CD4-positive, alpha-beta memory T cell (primary cell): Measurements from ENCODE around the gene PAGR1. TPM values are rescaled to one million over a fixed set of nuclear protein-coding genes. Genes with fewer than 3 reads are reported as not detected.
"Not testable (repeated sequence)": the region's sequence is repeated elsewhere in the genome, so short reads cannot be mapped to it uniquely, and the experiment has no call there.

Source experiments
- CTCF ChIA-PET: fragments of 350-600 bp; sonication (Branson Sonifier 250); formaldehyde crosslinking; loops from one replicate; lab custom pipeline; 2021; ENCODE audit warnings: inconsistent platforms; ENCODE audit not compliant: partially characterized antibody; lab: Charles Lee
- POLR2A ChIA-PET: fragments of 350-600 bp; sonication (Branson Sonifier 250); formaldehyde crosslinking; loops from one replicate; lab custom pipeline; 2021; ENCODE audit not compliant: partially characterized antibody; lab: Charles Lee
- DNase-seq, 5 donors: peaks; one replicate each; pipeline versions ENCODE4 v3.0.0 to v3.0.0-alpha.2; 2020 to 2022; ENCODE audit warnings: mixed read lengths in 1 of 5
- H3K27ac ChIP-seq: one replicate; pipeline ENCODE4 v1.7.0; 2013; ENCODE audit warnings: low read depth, low read length
- H3K27me3 ChIP-seq: 2 replicates; pipeline ENCODE4 v1.7.0; 2013; ENCODE audit warnings: mild to moderate bottlenecking, low read length, moderate library complexity; ENCODE audit not compliant: insufficient read depth
- H3K36me3 ChIP-seq: 2 replicates; pipeline ENCODE4 v1.7.0; 2013; ENCODE audit warnings: mild to moderate bottlenecking, low read length, moderate library complexity; ENCODE audit not compliant: insufficient read depth
- H3K4me1 ChIP-seq: 2 replicates; pipeline ENCODE4 v1.7.0; 2013; ENCODE audit warnings: mild to moderate bottlenecking, low read length, moderate library complexity; ENCODE audit not compliant: insufficient read depth
- H3K4me3 ChIP-seq, 2 donors: one replicate each; pipeline ENCODE4 v1.7.0; 2013; ENCODE audit warnings: low read length in 2 of 2, mild to moderate bottlenecking in 1 of 2
- H3K9me3 ChIP-seq, 2 donors: one replicate each; pipeline ENCODE4 v1.7.0; 2013; ENCODE audit warnings: low read length in 2 of 2, control low read depth in 1 of 2; ENCODE audit not compliant: control insufficient read depth in 1 of 2
- H3K27ac Mint-ChIP-seq, 7 donors: one replicate each; pipeline ENCODE4 v1.8.0; 2020 to 2021; ENCODE audit warnings: mixed read lengths in 7 of 7, mild to moderate bottlenecking in 6 of 7, inconsistent platforms in 3 of 7, moderate library complexity in 3 of 7
- H3K27me3 Mint-ChIP-seq, 2 donors: one replicate each; pipeline ENCODE4 v1.8.0; 2020 to 2021; ENCODE audit warnings: mixed read lengths in 2 of 2
- H3K36me3 Mint-ChIP-seq, 2 donors: one replicate each; pipeline ENCODE4 v1.8.0; 2020 to 2021; ENCODE audit warnings: mixed read lengths in 2 of 2, inconsistent platforms in 1 of 2, mild to moderate bottlenecking in 1 of 2
- H3K4me1 Mint-ChIP-seq, 4 donors: one replicate each; pipeline ENCODE4 v1.8.0; 2020 to 2021; ENCODE audit warnings: mixed read lengths in 4 of 4, mild to moderate bottlenecking in 1 of 4
- H3K4me3 Mint-ChIP-seq, 8 donors: one replicate each; pipeline ENCODE4 v1.8.0; 2020 to 2021; ENCODE audit warnings: mixed read lengths in 8 of 8, mild to moderate bottlenecking in 7 of 8, moderate library complexity in 6 of 8, inconsistent platforms in 3 of 8
- H3K9me3 Mint-ChIP-seq, 8 donors: one replicate each; pipeline ENCODE4 v1.8.0; 2020 to 2021; ENCODE audit warnings: mixed read lengths in 8 of 8, mild to moderate bottlenecking in 5 of 8, inconsistent platforms in 3 of 8, moderate library complexity in 1 of 8
- intact Hi-C: fragments of 100-400 bp; cut with micrococcal nuclease; formaldehyde crosslinking; loops from one replicate; pipeline ENCODE4 v1.15.1; 2023
- polyA plus RNA-seq, 2 donors: library from polyadenylated mRNA; unstranded; fragments of 300-500 nt; fragmentation: Illumina TruSeq; gene quantifications; one replicate each; pipeline ENCODE4 v1.2.3, GENCODE V29; 2021
- total RNA-seq, 2 experiments: library from RNA; stranded (reverse); gene quantifications; one replicate each; pipeline ENCODE4 v1.2.3, GENCODE V29; 2021

The PAGR1 gene
- total and polyA plus RNA-seq, 4 experiments from 2014 or later: 43.7 to 51.1 (median 45.5) TPM

DNA sequence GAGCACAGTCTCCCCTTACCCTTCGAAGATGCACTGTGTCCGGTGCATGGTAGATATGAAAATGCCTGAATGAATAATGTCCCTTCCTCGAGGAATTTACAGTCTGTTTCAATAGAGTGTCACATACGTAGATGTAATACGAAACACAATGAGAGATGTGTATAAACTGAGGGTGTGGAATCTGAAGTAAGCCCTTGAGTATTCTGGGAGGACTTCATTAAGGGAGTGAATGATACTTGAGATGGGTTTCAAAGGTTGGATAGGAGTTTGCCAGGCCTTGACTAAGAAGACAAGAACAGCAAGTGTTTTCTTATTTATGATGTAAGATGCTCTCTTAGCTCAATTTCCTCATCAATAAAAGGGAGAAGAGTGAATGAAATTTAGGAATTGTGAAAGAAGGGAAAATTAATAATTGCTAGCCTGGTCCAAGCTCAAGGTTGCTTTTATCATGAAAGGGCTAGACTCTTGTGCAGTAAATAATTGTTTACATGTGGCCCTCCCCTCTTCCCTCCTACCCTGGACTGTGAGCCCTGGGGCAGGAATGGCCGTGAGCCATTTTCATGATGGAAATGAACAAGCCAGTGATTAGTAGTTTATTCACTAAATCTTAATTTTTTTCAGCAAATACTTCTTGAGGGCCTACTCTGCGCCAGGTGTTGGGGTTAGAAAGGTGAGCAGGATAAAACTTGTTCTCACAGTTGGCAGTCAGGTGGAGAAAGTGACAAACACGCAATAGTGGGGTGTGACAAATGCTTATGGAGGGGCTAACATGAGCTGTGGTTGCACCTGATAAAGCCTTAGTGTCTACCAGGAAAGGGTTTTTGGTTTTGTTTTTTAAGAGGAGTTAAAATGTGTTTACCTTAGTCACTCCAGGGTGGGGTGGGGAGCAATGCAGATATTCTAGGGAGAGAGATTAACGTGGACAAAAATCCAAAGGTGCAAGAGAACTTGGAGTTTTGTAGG lies 23.8 kb upstream of the PAGR1 start:
- H3K27me3 ChIP-seq: no peaks in the 10 kb centered on the region
- Mint-ChIP-seq H3K9me3 (no peaks in the 10 kb centered on the region), H3K4me3 (peak overlapping the region; percentile 97 to 100 (median 99)), H3K27ac (peak overlapping the region; percentile 96 to 99 (median 98)), H3K36me3 (peaks cover 3 to 40% of the 10 kb centered on the region in 2 donors), H3K27me3 (no peaks in the 10 kb centered on the region), H3K4me1 (peaks cover 27 to 62% (median 40%) of the 10 kb centered on the region in 4 donors)
- H3K27ac ChIP-seq: peak overlapping the region; percentile 79
- intact Hi-C loops: no loop called here
- peaks cover 39% of the 10 kb centered on the region for H3K4me1 ChIP-seq
- H3K4me3 ChIP-seq: peak overlapping the region; percentile 90 to 98
- no peak for DNase-seq
- H3K9me3 ChIP-seq: no peaks in the 10 kb centered on the region
- POLR2A ChIA-PET: interaction anchor here (2.3 to 12.0 kb wide), 6 partner anchors 18 to 91 kb away, joined by 8 to 522 read pairs (median 102); partner anchors contain the start of genes C16orf54, MAZ, MVP and PAGR1
- CTCF ChIA-PET: interaction anchor here (3.8 to 7.5 kb wide), 5 partner anchors 11 to 91 kb away, joined by 20 to 59 read pairs (median 26); partner anchors contain the start of gene PAGR1
- peaks cover 10% of the 10 kb centered on the region for H3K36me3 ChIP-seq

GRCh38 chr16:29793153-29793552 lies 22.8 kb upstream of the PAGR1 start:
- H3K27ac ChIP-seq, DNase-seq, H3K4me3 ChIP-seq, H3K9me3 Mint-ChIP-seq, H3K27me3 Mint-ChIP-seq, H3K9me3 ChIP-seq, H3K27me3 ChIP-seq, intact Hi-C loops: not testable (repeated sequence)
- Mint-ChIP-seq H3K4me1 (peaks cover 25 to 62% (median 37%) of the 10 kb centered on the region in 4 donors), H3K36me3 (peaks cover 10 to 49% of the 10 kb centered on the region in 2 donors), H3K4me3 (peak overlapping the region in 3 of 8 donors; percentile 5 to 100 (median 99)), H3K27ac (peak overlapping the region in 5 of 7 donors; percentile 2 to 82 (median 73))
- Histone ChIP-seq H3K36me3 (peaks cover 21% of the 10 kb centered on the region), H3K4me1 (peaks cover 39% of the 10 kb centered on the region)
- ChIA-PET POLR2A (interaction anchor here (0.5 to 12.0 kb wide), 5 partner anchors 17 to 246 kb away, joined by 3 to 522 read pairs (median 3); partner anchors contain the start of genes C16orf54, MAZ, MVP and PAGR1), CTCF (interaction anchor here (0.8 to 7.5 kb wide), 4 partner anchors 10 to 93 kb away, joined by 3 to 53 read pairs (median 10); no protein-coding TSS in a partner anchor)

GRCh38 chr16:29794231-29794710 lies 21.7 kb upstream of the PAGR1 start:
- Histone ChIP-seq H3K27me3 (no peaks in the 10 kb centered on the region), H3K36me3 (peaks cover 32% of the 10 kb centered on the region), H3K27ac (no peak overlapping the region), H3K4me3 (no peak overlapping the region), H3K9me3 (no peaks in the 10 kb centered on the region), H3K4me1 (peaks cover 39% of the 10 kb centered on the region)
- CTCF ChIA-PET: interaction anchor here (0.8 to 7.5 kb wide), 6 partner anchors 9 to 94 kb away, joined by 3 to 53 read pairs (median 8); partner anchors contain the start of gene PAGR1
- H3K4me1 Mint-ChIP-seq: peaks cover 25 to 62% (median 37%) of the 10 kb centered on the region in 4 donors
- no peak for DNase-seq
- H3K36me3 Mint-ChIP-seq: peaks cover 20 to 59% of the 10 kb centered on the region in 2 donors
- H3K27me3 Mint-ChIP-seq: no peaks in the 10 kb centered on the region
- peak overlapping the region in 1 of 7 donors; percentile 43 for H3K27ac Mint-ChIP-seq
- no peak overlapping the region for H3K4me3 Mint-ChIP-seq
- intact Hi-C loops: no loop called here
- POLR2A ChIA-PET: interaction anchor here (0.6 to 12.0 kb wide), 6 partner anchors 10 to 92 kb away, joined by 3 to 522 read pairs (median 4); partner anchors contain the start of genes C16orf54, MAZ, MVP and PAGR1
- H3K9me3 Mint-ChIP-seq: no peaks in the 10 kb centered on the region

DNA sequence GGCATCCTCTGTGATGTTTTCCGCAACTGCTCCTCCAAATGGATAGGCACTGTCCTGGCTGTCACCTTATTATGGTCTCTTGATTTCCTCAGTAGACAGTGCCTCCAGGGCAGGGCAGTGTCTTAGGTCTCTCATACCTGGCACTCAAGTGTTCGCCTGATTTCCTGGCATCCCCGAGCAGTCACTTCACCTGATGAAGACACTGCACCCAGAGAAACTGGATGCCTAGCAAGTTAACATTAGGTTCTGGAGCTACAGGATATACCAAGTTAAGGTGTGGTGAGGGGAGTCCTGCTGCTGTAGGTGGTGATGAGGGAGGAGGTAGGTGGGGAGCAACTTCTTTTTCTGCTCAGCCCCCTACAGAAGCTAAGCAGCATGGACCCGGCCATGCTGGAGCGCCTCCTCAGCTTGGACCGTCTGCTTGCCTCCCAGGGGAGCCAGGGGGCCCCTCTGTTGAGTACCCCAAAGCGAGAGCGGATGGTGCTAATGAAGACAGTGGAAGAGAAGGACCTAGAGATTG lies 13.5 kb upstream of the PAGR1 start:
- Mint-ChIP-seq H3K27me3 (no peaks in the 10 kb centered on the region), H3K4me3 (peak overlapping the region in 1 of 8 donors; percentile 61), H3K4me1 (peaks cover 9 to 26% (median 17%) of the 10 kb centered on the region in 4 donors), H3K9me3 (peaks cover 0 to 5% (median 0%) of the 10 kb centered on the region in 8 donors), H3K27ac (peak overlapping the region in 5 of 7 donors; percentile 30 to 98 (median 77)), H3K36me3 (peaks cover 28 to 51% of the 10 kb centered on the region in 2 donors)
- H3K4me3 ChIP-seq: no peak overlapping the region
- no peaks in the 10 kb centered on the region for H3K9me3 ChIP-seq
- H3K36me3 ChIP-seq: peaks cover 31% of the 10 kb centered on the region
- DNase-seq: no peak
- CTCF ChIA-PET: interaction anchor here (0.8 to 4.9 kb wide), 8 partner anchors 10 to 217 kb away, joined by 3 to 53 read pairs (median 5); partner anchors contain the start of genes KIF22 and PAGR1
- H3K4me1 ChIP-seq: peaks cover 17% of the 10 kb centered on the region
- POLR2A ChIA-PET: interaction anchor here (1.2 to 24.0 kb wide), 6 partner anchors 9 to 101 kb away, joined by 3 to 522 read pairs (median 28); partner anchors contain the start of genes C16orf54, KIF22 and PAGR1
- intact Hi-C loops: loop anchor here (10.0 kb wide), 1 partner anchor 208 kb away; no protein-coding TSS in a partner anchor
- H3K27ac ChIP-seq: no peak overlapping the region
- no peaks in the 10 kb centered on the region for H3K27me3 ChIP-seq

GRCh38 chr16:29804020-29804419 lies 11.9 kb upstream of the PAGR1 start:
- Mint-ChIP-seq H3K9me3 (peaks cover 0 to 5% (median 0%) of the 10 kb centered on the region in 8 donors), H3K4me1 (peaks cover 17 to 42% (median 28%) of the 10 kb centered on the region in 4 donors), H3K4me3 (peak overlapping the region; percentile 87 to 100 (median 99)), H3K36me3 (peaks cover 22 to 52% of the 10 kb centered on the region in 2 donors), H3K27me3 (no peaks in the 10 kb centered on the region), H3K27ac (peak overlapping the region; percentile 95 to 100 (median 97))
- Histone ChIP-seq H3K36me3 (peaks cover 21% of the 10 kb centered on the region), H3K4me1 (peaks cover 31% of the 10 kb centered on the region), H3K9me3 (no peaks in the 10 kb centered on the region), H3K27ac (peak overlapping the region; percentile 86), H3K27me3 (no peaks in the 10 kb centered on the region), H3K4me3 (no peak overlapping the region)
- DNase-seq: no peak
- CTCF ChIA-PET: interaction anchor here (0.8 to 4.9 kb wide), 11 partner anchors 10 to 113 kb away, joined by 3 to 53 read pairs (median 6); partner anchors contain the start of genes KIF22, MVP and PAGR1
- POLR2A ChIA-PET: interaction anchor here (0.6 to 24.0 kb wide), 16 partner anchors 9 to 614 kb away, joined by 3 to 522 read pairs (median 7); partner anchors contain the start of genes ALDOA, C16orf54, CDIPT and KIF22
- intact Hi-C loops: loop anchor here (10.0 kb wide), 1 partner anchor 209 kb away; no protein-coding TSS in a partner anchor
